Upper lobe of left lung (tissue), 4 donors: ENCODE measurements around the gene TP53TG5.

Source experiments
- POLR2A ChIP-seq, 4 donors: fragments of 450-650 bp; IDR thresholded peaks; one replicate each; pipeline ENCODE4 v1.5.1; 2016 to 2017; ENCODE audit warnings: antibody characterized with exemption in 4 of 4, mild to moderate bottlenecking in 2 of 4
- POLR2AphosphoS5 ChIP-seq, 2 donors: sonication (generic); formaldehyde crosslinking; IDR thresholded peaks; one replicate each; pipeline ENCODE4 v1.5.1; 2017; ENCODE audit warnings: antibody characterized with exemption in 2 of 2
- TF ChIP-seq, protein P1 (sequence below), 6 experiments: fragments of 450-650 bp in 4 of 6; fragments of 200-600 bp in 2 of 6; sonication (generic) in 2 of 6; IDR thresholded peaks; one replicate each; pipeline ENCODE4 v1.5.1; 2016 to 2019; ENCODE audit warnings: antibody characterized with exemption in 6 of 6

DNA sequence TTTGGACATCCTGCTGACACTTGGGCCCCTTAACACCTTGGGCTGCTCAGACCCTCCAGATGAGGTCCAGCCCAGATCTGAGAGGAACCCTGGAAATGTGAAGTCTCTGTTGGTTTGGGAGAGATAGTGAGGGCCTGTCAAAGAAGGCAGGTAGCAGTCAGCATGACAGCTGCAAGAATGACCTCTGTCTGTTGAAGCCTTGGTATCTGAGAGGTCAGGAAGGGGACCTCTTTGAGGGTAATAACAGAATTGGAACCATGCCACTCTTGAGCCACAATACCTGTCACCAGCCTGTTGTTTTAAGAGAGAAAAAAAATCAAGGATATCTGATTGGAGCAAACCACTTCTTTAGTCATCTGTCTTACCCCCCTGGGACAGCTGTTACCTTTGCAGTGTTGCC lies 11.0 kb downstream of the TP53TG5 start:
- TF ChIP-seq, protein P1, sequence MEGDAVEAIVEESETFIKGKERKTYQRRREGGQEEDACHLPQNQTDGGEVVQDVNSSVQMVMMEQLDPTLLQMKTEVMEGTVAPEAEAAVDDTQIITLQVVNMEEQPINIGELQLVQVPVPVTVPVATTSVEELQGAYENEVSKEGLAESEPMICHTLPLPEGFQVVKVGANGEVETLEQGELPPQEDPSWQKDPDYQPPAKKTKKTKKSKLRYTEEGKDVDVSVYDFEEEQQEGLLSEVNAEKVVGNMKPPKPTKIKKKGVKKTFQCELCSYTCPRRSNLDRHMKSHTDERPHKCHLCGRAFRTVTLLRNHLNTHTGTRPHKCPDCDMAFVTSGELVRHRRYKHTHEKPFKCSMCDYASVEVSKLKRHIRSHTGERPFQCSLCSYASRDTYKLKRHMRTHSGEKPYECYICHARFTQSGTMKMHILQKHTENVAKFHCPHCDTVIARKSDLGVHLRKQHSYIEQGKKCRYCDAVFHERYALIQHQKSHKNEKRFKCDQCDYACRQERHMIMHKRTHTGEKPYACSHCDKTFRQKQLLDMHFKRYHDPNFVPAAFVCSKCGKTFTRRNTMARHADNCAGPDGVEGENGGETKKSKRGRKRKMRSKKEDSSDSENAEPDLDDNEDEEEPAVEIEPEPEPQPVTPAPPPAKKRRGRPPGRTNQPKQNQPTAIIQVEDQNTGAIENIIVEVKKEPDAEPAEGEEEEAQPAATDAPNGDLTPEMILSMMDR (IDR thresholded peaks at IDR 0.05), result no peak
- TF ChIP-seq POLR2AphosphoS5 (IDR thresholded peaks at IDR 0.05), result no peak
- TF ChIP-seq POLR2A (IDR thresholded peaks at IDR 0.05), result no peak
